GM21381 (cell line): ENCODE data around the gene C1QTNF3.
"Not testable (repeated sequence)": the region's sequence is repeated elsewhere in the genome, so short reads cannot be mapped to it uniquely, and the experiment has no call there.

Experiments used
- ATAC-seq: cut with Tn5 transposase; IDR thresholded peaks from one replicate; pipeline ENCODE4 v1.9.1; 2021; ENCODE audit warnings: mild to moderate bottlenecking, moderate library complexity; ENCODE audit not compliant: unreplicated experiment

The C1QTNF3 gene, protein sequence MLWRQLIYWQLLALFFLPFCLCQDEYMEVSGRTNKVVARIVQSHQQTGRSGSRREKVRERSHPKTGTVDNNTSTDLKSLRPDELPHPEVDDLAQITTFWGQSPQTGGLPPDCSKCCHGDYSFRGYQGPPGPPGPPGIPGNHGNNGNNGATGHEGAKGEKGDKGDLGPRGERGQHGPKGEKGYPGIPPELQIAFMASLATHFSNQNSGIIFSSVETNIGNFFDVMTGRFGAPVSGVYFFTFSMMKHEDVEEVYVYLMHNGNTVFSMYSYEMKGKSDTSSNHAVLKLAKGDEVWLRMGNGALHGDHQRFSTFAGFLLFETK

DNA sequence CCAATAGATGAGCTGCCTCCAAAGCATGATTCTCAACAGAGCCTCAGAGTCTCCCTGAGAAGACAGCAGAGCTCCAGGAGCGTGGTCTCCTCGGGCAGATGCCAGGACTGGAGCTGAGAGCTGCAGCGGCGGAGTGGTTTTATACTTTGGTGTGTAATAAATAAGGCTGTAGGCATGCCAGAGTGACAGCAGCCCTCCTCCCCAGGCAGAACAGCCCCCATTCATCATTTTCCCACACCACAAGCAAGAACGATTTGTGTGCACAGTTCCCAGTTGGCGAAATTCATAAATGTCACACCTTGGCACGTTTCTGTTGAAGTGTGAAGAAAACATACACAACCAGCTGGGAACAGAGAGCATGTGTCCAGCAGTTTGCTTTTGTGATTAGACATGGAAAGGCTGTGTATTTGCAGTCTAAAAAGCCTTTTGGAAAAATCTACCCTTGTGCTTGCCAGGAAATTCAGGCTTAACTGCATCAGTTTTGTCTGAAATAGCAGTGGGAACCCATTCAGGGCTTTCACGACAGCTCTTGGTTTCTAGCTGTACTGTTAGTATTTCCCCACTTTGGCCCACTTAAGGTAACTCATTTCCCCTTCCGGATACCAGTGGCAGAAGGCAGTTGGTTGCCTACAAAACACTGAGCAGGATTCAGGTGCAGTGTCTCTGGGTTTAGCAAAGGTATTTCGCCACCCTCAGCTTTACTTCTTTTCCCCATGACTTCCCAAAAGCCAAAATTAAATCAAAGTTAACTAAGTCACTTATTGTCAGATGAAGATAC lies at the start of gene C1QTNF3:
C1QTNF3 (minus strand) TSS at position 115 of the 778 bp plus-strand sequence; CDS start at position 27, 88 bp downstream.
- ATAC-seq = no peak

DNA sequence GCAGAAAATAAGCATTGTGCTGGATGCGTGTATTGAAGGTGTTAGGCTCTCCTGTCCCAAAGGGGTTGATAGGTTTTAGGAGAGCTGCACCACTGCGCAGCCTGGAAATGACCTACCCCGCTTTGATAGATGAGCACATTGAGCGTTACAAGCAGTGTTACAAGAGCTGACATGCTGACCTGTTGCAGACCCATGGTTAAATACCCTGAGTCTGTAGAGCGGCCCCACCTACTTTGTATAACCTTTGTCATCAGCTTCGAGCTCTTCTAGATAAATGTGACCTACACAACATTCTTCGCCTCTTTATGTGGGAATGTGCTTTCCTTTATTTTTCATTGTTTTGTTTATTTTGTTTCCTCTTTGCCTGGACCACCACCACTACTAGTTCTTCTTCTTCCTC lies 48.0 kb upstream of the C1QTNF3 start:
- not testable (repeated sequence) for ATAC-seq

DNA sequence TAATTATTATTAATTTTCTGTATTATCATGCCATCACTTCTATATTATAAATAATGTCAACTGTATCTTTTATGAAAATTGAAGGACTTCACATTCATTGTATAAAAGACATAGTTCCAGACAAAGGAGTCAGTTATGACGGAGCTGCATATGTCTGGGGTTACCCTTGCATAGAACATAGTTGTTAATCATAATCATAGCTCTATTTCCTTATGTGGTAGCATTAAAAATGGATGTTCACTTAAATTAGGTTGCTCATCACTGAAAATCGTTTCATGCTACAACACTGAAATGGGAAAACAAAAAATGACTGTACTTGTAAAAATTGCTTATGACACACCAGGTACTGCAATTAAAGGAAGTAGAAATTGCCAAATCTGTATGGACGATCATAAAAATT lies 46.8 kb upstream of the C1QTNF3 start:
- ATAC-seq = not testable (repeated sequence)

DNA sequence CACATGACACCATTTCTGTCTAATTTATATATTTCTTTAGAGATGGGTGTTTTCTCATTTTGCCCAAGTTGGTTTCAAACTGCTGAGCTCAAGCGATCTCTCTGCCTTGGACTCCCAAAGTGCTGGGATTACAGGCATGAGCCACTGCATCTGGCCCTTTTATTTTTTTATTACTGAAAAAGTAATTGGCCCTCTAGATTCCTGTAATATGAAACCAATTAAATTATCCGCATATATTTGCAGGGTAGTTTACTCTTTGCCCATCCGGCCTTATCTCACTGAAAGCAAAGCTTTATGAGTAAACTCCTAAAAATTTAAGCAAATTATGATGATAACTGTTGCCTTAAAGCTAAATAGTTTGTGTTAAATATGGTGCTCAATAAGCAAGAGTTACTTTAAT lies 44.7 kb upstream of the C1QTNF3 start:
- not testable (repeated sequence) for ATAC-seq

DNA sequence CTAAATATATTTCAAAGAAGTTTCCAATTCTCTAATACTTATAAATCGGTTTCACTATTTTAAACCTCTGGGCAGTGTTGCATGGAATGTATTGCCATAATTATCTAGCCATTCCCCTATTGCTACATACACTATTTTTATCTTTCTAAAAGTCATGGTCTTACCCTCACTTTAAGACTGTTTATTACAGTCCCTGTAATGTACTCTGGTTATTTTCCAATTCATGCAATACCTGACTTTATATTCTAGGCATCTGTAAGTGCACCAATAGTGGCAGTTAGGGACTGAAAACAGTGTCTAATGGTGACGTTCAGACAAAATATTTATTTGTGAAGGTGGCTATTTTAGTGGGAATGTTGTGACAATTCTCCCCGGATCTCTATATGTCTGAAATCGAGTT lies 40.9 kb upstream of the C1QTNF3 start:
- not testable (repeated sequence) for ATAC-seq

DNA sequence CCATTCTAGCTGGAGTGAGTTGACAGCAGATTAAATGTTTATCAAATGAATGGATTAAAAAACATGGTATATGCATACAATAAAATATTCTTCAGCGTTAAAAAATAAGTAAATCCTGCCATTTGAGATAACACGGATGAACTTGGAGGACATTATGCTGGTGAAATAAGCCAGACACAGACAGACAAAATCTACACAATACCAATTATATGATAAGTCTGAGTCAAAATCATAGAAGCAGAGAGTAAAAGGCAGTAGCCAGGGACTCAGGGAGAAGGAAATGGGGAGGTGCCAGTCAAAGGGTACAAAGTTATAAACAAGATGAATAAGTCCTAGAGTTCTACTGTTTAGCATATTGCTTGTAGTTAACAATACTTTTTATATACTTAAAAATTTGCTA lies 36.5 kb upstream of the C1QTNF3 start:
- not testable (repeated sequence) for ATAC-seq

DNA sequence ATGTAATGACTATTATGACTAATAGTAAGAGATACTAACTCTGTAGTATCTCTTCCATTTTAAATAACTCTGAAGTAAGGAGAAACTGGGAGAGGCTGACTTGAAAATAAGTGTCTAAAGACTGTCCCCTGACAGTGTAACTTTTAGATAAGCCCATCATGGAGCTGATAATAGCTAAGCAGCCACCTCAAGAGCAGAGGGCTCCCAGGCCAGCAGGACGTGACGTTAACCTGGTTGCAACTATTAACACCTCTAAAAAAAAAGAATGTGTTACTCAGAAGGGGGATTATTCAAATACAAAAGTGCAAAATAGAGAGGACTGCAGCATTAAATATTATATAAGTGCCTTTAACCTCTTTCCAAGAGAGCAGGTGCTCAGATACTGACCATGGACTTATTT lies 34.6 kb upstream of the C1QTNF3 start:
- not testable (repeated sequence) for ATAC-seq

DNA sequence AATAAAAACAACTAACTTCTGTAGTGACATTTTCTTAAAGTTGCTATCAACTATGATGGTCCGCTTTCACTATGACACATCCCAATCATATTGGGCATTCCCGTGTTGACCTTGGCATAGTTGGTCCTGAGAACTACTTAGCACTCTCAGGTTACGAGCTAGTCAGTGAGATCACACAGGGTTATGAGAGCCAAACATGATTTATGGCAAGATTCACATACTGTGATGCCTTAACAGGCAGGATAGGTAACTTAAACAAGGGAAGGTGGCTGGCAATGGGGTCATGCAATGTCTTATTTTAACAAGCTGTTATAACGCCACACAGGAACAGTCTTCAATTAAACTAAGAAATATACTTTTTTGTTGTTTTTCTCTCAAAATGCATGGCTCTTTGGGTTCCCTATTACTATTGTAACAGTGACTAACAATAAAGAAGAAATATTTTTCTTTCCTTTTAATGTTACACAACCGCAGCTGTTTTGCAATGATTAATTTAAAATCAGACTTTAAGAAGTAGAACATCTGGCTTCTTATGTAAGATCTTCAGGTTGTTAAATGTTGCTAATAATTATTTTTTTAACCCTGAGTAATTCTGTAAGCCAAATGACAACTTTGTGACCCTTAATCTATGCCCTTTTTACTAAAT lies 33.8 kb upstream of the C1QTNF3 start:
- not testable (repeated sequence) for ATAC-seq

DNA sequence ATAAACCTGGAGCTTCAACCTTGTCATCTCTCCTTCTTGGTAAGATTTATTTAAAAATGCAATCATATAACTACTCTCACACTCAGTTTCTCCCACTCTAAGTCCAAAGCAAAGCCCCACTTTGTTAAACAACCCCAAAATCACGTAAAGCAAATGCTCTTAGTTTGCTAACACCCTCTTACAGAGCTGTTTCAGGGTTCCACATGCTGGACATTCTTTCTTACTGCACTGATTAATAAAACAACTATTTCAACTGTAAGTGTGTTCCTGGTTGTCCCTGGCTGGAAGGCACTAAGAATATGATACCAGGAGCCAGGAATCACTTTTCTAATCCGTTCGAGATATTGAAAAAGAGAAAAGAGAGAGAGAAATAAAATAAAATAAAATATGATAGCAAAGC lies 31.5 kb upstream of the C1QTNF3 start:
- ATAC-seq = not testable (repeated sequence)

DNA sequence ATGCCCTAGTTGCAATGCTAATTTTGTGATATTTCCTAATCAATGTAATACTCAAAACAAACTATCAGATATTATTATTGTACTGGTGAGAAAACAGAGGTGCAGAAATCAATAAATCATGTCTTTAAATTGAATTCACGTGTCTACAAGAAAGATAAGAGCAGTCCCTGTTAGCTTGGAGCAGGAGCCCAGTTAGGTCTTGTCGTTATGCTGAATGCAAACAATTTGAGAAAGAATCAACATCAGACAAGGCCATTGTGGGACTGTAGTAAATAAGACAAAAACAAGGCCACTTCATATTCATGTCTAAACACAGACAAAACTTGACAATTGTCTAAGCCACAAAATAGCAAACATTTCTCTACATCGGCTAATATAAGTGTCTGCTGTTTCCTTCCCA lies 31.1 kb upstream of the C1QTNF3 start:
- not testable (repeated sequence) for ATAC-seq

DNA sequence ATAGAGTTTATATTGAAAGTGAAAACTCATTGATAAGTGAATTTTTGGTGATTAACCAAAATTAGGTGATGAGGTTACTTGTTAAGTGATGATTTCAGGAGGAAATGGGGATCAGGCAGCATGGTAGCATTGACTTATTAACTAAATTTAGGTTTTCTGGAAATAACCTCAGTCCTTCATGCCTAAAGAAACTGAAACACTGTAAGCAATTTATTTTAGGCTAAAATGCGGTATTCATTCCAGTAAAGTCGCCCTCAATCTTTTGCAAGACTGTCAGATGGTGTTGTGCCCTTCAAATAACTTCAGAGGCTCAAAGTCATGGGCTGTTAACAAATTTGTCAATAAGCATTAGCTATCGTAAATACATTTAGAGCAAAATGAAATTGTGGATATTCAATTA lies 27.6 kb upstream of the C1QTNF3 start:
- not testable (repeated sequence) for ATAC-seq

DNA sequence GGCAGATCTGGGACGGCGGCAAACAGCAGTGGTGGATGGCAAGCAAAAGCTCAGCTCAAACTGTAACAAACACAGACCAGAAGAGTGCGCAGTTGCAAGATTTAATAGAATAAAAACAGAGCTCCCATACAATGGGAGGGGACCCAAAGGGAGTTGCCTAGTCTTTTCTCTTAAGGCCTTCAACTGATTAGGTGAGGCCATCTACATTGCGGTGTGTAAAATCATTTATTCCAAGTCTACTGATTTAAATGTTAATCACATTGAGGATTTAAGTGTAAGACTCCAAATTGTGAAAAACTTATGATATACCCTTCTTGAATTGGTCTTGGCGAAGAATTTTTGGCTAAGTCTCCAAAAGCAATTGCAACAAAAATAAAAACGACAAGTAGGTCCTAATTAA lies 21.6 kb upstream of the C1QTNF3 start:
- no peak for ATAC-seq

DNA sequence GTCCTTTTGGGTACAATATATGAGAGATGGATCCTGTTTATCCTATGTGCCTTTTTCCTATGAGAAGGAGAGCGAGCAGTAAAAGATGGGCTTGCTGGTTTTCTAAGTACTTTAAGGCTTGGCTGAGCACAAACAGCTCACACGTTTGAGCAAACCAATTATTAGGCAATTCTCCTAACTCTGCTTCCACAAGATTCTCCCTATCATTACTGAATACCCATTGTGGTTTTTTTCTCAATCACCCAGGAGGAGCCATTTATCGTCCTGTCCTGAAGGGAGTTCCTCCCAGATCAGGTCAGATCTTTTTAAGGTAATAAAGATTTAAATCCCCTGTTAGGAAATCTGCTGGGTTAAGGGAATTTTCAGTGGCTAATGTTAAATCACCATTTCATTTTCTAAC lies 19.4 kb upstream of the C1QTNF3 start:
- ATAC-seq = no peak

DNA sequence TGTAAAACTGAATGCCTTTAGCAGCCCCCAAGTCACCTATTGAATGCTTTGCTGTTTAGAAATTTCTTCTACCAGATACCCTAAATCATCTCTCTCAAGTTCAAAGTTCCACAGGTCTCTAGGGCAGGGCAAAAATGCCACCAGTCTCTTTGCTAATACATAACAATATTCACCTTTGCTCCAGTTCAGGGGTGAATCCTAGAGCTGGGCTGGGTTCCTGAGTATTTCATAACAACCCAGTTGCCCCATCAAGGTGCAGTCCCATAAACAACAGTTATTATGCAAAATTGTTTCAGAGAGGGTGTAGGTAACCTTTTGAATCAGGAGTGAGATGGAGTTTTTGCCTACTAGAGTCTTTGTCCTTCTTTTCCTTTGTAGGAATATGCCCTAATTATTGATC lies 19.0 kb upstream of the C1QTNF3 start:
- ATAC-seq = no peak

DNA sequence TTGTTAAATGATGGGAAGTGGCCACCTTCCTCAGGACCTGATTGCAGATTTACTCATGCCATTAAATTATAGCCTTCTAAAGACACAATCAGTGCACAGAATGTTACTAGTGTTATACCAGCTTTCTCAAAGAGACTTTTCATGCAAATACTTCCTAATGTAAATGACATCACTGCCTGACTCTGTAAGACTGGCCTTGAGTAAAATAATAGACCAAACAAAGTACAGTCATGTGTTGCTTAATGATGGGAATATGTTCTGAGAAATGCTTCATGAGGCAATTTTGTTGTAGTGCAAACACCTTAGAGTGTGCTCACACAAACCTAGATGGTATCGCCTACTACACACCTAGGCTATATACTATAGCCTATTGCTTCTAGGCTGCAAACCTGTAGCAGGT lies 17.0 kb upstream of the C1QTNF3 start:
- no peak for ATAC-seq

DNA sequence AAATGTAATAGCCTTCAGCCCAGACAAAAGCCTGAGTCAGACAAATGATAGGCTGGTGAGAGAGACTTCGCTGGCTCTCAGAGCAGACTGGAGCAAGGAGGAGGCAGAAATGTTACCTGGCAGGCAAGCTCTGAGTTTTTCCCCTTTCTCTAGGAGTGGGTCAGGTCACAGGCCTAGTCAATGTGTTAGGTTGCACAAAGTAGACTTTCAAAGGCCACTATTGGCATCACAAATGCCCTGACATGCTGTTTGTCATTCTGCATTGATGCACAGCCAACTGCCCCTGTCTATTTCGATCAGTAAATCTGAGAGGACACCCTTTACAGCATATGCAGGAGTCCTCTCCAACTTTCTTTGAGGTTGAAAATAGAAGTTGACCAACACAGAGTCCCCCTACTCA lies 15.5 kb upstream of the C1QTNF3 start:
- ATAC-seq = no peak

DNA sequence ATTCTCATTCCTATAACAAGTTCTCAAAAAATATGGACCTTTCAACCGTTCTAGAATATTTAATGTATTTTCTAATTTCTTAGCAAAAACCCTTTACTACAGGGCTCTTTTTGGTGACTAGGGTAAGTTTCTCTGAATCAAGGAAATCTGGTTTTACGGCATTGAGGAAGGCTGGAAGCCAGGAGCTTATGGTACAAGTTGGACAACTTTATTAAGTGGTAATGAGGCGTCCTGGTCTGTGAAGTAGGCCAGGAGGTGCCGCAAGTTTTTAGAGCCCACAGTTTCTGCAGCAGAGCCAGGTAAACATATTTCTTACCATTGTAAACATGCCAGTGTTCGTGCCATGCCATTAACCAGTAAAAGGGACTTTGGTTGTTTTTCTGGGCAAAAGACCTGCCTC lies 14.6 kb upstream of the C1QTNF3 start:
- ATAC-seq = no peak

DNA sequence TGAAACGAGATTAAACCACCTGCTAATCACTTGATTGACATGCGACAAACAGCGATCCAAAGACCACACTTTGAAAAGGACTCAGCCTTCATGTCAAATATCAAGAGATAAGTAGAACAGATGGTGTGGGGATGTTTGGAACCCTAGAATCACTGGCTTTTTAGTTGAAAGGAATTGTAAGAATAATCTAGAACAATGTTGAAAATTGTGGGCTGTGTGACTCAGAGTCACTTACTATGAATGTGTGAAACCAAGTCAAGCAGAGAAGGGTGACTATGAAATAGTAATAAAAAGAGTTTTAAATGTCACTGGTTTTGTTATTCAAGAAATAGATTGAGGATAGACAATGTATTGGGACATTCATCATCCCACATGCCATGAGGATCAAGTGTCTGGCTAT lies 14.1 kb upstream of the C1QTNF3 start:
- ATAC-seq = no peak

DNA sequence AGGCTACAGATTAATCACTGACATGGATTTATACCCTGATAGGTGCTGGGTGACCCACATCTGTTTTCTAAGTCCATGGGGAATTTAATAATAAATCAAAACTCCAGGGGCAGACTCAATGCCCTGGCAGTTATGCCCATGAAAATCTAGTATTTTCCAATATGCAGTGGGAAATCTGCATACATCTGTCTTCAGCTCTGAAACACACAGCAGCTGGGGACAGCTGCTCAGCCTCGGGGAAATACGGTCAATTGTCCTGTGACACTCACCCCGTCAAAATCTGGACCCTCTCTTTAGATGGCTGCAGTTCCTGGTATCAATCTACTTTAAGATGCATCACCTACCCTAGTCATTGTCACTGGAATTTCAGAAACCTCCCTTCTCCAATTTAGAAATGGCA lies 12.7 kb upstream of the C1QTNF3 start:
- ATAC-seq = no peak

DNA sequence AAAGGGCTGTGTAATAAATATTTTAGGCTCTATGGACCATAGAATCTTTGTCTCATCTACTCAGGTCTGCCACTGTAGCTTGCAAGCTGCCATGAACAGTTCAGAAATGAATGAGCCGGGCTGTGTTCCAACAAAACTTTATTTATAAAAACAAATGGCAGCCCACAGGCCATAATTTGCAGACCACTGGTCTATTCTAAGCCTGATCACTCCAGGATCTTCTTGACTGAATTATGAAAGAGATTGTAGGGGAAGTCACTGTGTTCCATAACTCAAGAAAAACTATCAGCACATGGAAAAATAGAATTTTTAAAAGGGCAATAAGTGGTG lies 11.4 kb upstream of the C1QTNF3 start:
- no peak for ATAC-seq

DNA sequence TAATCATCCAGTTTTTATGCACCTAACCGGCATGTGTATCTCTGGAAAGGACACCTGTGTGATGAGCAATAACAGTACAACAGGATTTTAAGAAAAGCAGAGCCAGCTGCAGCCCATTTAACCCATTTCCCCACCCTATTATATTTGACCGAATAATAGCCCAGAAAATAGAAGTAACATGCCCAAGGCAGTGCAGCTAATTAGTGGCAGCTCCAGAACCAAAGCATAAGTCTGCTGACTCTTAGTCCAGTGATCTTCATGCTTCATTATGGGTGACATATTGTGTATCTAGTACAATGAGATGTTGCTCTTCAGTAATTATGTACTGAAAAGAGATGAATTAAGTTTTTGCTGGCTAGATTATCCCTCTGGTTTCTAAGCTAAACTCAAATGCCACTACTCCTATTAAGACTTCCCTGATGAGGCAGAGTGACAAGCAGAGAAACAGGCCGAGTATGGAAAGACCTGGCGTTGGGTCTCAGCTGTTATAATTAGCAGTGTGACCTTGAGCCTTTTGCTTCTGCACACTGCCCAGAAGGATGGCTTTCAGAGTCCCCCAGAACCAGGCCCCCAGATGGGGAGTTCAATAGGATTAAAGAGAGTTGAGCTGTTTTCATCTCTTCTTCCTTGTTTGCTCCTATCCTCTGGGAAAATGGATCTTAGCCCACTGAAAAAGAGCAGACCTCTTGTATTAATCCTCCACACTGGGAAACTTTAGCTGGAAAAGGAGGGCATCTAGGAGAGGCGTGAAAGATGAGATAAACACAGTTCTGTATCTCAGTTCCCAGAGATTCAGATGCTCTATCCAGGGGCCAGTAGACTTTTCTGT lies 10.8 kb upstream of the C1QTNF3 start:
- ATAC-seq = no peak
